A673 (cell line): ENCODE measurements around the gene ZNF354B.

Experiments used
- CTCF ChIP-seq: fragments of 300-800, 200-600 bp; sonication (generic); conservative IDR thresholded peaks from 2 replicates; pipeline ENCODE4 v1.5.1; 2017; ENCODE audit warnings: low read depth, mild to moderate bottlenecking, antibody characterized with exemption, low read length, moderate library complexity, mixed read lengths
- EZH2 ChIP-seq: fragments of 200-600 bp; sonication (generic); IDR thresholded peaks from 2 replicates; pipeline ENCODE4 v1.6.1; 2017; ENCODE audit warnings: borderline replicate concordance, low read depth, mild to moderate bottlenecking, mixed read lengths, antibody characterized with exemption, low read length; ENCODE audit not compliant: poor library complexity, severe bottlenecking

- TF ChIP-seq CTCF (no peak), EZH2 (no peak)
Measured at GRCh38 chr5:178826216-178826615, 33.5 kb upstream of the ZNF354B start.
